Caki2 (cell line): ENCODE measurements around the gene SLC13A3. TPM values are rescaled to one million over a fixed set of nuclear protein-coding genes. Genes with fewer than 3 reads are reported as not detected.

ENCODE experiments used
- DNase-seq: peaks from one replicate; pipeline ENCODE4 v3.0.0-alpha.2; 2015; ENCODE audit warnings: low read depth
- in situ Hi-C: cut with HindIII; loops from 2 replicates; pipeline ENCODE4 v1.10.0; 2016; ENCODE audit warnings: low sequenced_read_pairs, low pct_unique_long_range_greater_than_20kb, mixed read lengths
- total RNA-seq: library from RNA; depleted of rRNA; stranded (reverse); fragments of >200 nt; shearing (Covaris generic); gene quantifications from 2 replicates; pipeline ENCODE4 v1.2.3, GENCODE V29; 2014; ENCODE audit warnings: low replicate concordance

The SLC13A3 gene
- total RNA-seq, 1 experiment from 2014 or later, result 0.84 TPM

GRCh38 chr20:46557231-46557956 is 93.9 kb downstream of the SLC13A3 start:
- in situ Hi-C loops, result no loop called here
- DNase-seq, result peak; percentile 19

GRCh38 chr20:46555370-46555956 is 95.8 kb downstream of the SLC13A3 start:
- in situ Hi-C loops, result no loop called here

GRCh38 chr20:46554828-46555227 is 96.4 kb downstream of the SLC13A3 start:
- DNase-seq, result no peak
- in situ Hi-C loops, result no loop called here

More at GRCh38 chr20:46555370-46555956, 95.8 kb downstream of the SLC13A3 start:
- no peak for DNase-seq

GRCh38 chr20:46553926-46554325 is 97.3 kb downstream of the SLC13A3 start:
- DNase-seq, result no peak
- in situ Hi-C loops, result no loop called here

- DNase-seq, result no peak
- in situ Hi-C loops, result no loop called here
Measured at GRCh38 chr20:46552460-46553420, 98.5 kb downstream of the SLC13A3 start.

GRCh38 chr20:46551522-46552381 is 99.5 kb downstream of the SLC13A3 start:
- DNase-seq, result no peak
- in situ Hi-C loops, result no loop called here

GRCh38 chr20:46550461-46550860 is 100.8 kb downstream of the SLC13A3 start, which contains the start of gene OCSTAMP:
Gene OCSTAMP (minus strand): TSS chr20:46550654. CDS start chr20:46550560, 94 bp downstream.
- in situ Hi-C loops, result no loop called here
- DNase-seq, result no peak

GRCh38 chr20:46549188-46549972 is 101.9 kb downstream of the SLC13A3 start:
- in situ Hi-C loops, result no loop called here
- no peak for DNase-seq

GRCh38 chr20:46548688-46549087 is 102.6 kb downstream of the SLC13A3 start:
- no peak for DNase-seq
- in situ Hi-C loops, result no loop called here

- in situ Hi-C loops, result no loop called here
- DNase-seq, result no peak
Measured at GRCh38 chr20:46547995-46548394, 103.3 kb downstream of the SLC13A3 start.

GRCh38 chr20:46546936-46547335 is 104.3 kb downstream of the SLC13A3 start:
- in situ Hi-C loops, result no loop called here
- no peak for DNase-seq

- in situ Hi-C loops, result no loop called here
- DNase-seq, result no peak
Measured at GRCh38 chr20:46546298-46546697, 105.0 kb downstream of the SLC13A3 start.

- DNase-seq, result no peak
- in situ Hi-C loops, result no loop called here
Measured at GRCh38 chr20:46545827-46546138, 105.5 kb downstream of the SLC13A3 start.

- in situ Hi-C loops, result no loop called here
- DNase-seq, result no peak
Measured at GRCh38 chr20:46545077-46545826, 106.0 kb downstream of the SLC13A3 start.

- no peak for DNase-seq
- in situ Hi-C loops, result no loop called here
Measured at GRCh38 chr20:46544576-46544975, 106.7 kb downstream of the SLC13A3 start.

GRCh38 chr20:46543959-46544358 is 107.3 kb downstream of the SLC13A3 start:
- in situ Hi-C loops, result no loop called here
- DNase-seq, result no peak

- in situ Hi-C loops, result no loop called here
- no peak for DNase-seq
Measured at GRCh38 chr20:46543033-46543432, 108.2 kb downstream of the SLC13A3 start.
